C4-2B (cell line): ENCODE results near the gene GRB10.

Experiments
- CTCF ChIP-seq: fragments of 450-650 bp; conservative IDR thresholded peaks from 2 replicates; pipeline ENCODE4 v1.5.1; 2017; ENCODE audit warnings: mild to moderate bottlenecking
- ZFX ChIP-seq: fragments of 450-650 bp; IDR thresholded peaks from 2 replicates; pipeline ENCODE4 v1.6.1; 2017

GRCh38 chr7:50690541-50691011 is 92.1 kb downstream of the GRB10 start:
- no peak for TF ChIP-seq CTCF
- TF ChIP-seq ZFX: no peak
